Measurements from ENCODE around the gene TMEM167B.
A peak's percentile ranks its signal among the peaks of the same experiment; 100 is the strongest.

Gene TMEM167B

GRCh38 chr1:109080441-109081082 is 10.0 kb upstream of the TMEM167B start:
- Histone ChIP-seq H2AFZ (ENCODE audit: low read length) (peak overlapping the region; percentile 79), H3K27me3 (ENCODE audit: control insufficient read depth in 3 of 3, insufficient read depth in 3 of 3, low read depth in 1 of 3, low read length in 3 of 3) (no peaks in the 10 kb centered on the region), H4K91ac (ENCODE audit: low read depth, low read length, poor library complexity) (no peak overlapping the region), H2BK12ac (ENCODE audit: low read length) (no peak overlapping the region), H3K36me3 (replicated peaks in 1 of 2; ENCODE audit: control insufficient read depth in 2 of 2, insufficient read depth in 2 of 2, low read length in 2 of 2) (no peaks in the 10 kb centered on the region), H2BK120ac (ENCODE audit: low read depth, low read length) (no peak overlapping the region), H3K79me1 (ENCODE audit: low read depth, low read length) (no peaks in the 10 kb centered on the region), H3K4ac (ENCODE audit: low read length) (no peak overlapping the region), H3K9me3 (replicated peaks in 1 of 2; ENCODE audit: control insufficient read depth in 2 of 2, insufficient read depth in 1 of 2, low read depth in 1 of 2, low read length in 2 of 2) (no peaks in the 10 kb centered on the region), H3K4me2 (ENCODE audit: insufficient read depth, low read length, poor library complexity, severe bottlenecking) (no peak overlapping the region), H3K14ac (ENCODE audit: low read length) (no peak overlapping the region), H2AK5ac (ENCODE audit: low read depth, low read length) (no peak overlapping the region), H3K18ac (ENCODE audit: low read length) (no peak overlapping the region), H3K23ac (ENCODE audit: low read depth, low read length, poor library complexity) (no peak overlapping the region), H2BK5ac (ENCODE audit: low read length) (no peak overlapping the region), H3K9ac (ENCODE audit: low read depth, low read length, poor library complexity) (no peak overlapping the region), H3K4me3 (ENCODE audit: low read length in 2 of 2) (no peak overlapping the region), H4K8ac (ENCODE audit: low read depth, low read length) (no peak overlapping the region), H3K27ac (replicated peaks; ENCODE audit: low read length) (no peak overlapping the region), H3K4me1 (ENCODE audit: control insufficient read depth in 2 of 2, insufficient read depth in 1 of 2, low read depth in 1 of 2, low read length in 2 of 2) (peaks cover 0 to 13% of the 10 kb centered on the region in 2 donors), H2BK15ac (ENCODE audit: low read length) (no peak overlapping the region)
- no CpG with 5 or more reads among the region's 5 CpGs for WGBS, 2 donors (ENCODE audit: extremely low coverage in 2 of 2, insufficient read length in 2 of 2, insufficient replicate concordance in 1 of 2)
- DNase-seq (ENCODE audit: low spot score) = no peak

GRCh38 chr1:109083501-109083900 is 7.1 kb upstream of the TMEM167B start:
- H3K9me3 ChIP-seq (replicated peaks in 1 of 2; ENCODE audit: control insufficient read depth in 2 of 2, insufficient read depth in 1 of 2, low read depth in 1 of 2, low read length in 2 of 2) = no peaks in the 10 kb centered on the region
- H3K27ac ChIP-seq (replicated peaks; ENCODE audit: low read length) = no peak overlapping the region
- H3K27me3 ChIP-seq (ENCODE audit: control insufficient read depth in 3 of 3, insufficient read depth in 3 of 3, low read depth in 1 of 3, low read length in 3 of 3) = no peaks in the 10 kb centered on the region
- no peaks in the 10 kb centered on the region for H3K79me1 ChIP-seq (ENCODE audit: low read depth, low read length)
- no peak overlapping the region for H2AK5ac ChIP-seq (ENCODE audit: low read depth, low read length)
- no peak overlapping the region for H3K4me3 ChIP-seq (ENCODE audit: low read length in 2 of 2)
- H3K4ac ChIP-seq (ENCODE audit: low read length) = no peak overlapping the region
- H3K9ac ChIP-seq (ENCODE audit: low read depth, low read length, poor library complexity) = no peak overlapping the region
- no peak for DNase-seq (ENCODE audit: low spot score)
- H3K14ac ChIP-seq (ENCODE audit: low read length) = no peak overlapping the region
- H2BK15ac ChIP-seq (ENCODE audit: low read length) = no peak overlapping the region
- no peak overlapping the region for H2BK5ac ChIP-seq (ENCODE audit: low read length)
- no peak overlapping the region for H3K18ac ChIP-seq (ENCODE audit: low read length)
- no peak overlapping the region for H4K91ac ChIP-seq (ENCODE audit: low read depth, low read length, poor library complexity)
- H2BK12ac ChIP-seq (ENCODE audit: low read length) = no peak overlapping the region
- no peak overlapping the region for H2BK120ac ChIP-seq (ENCODE audit: low read depth, low read length)
- H3K4me2 ChIP-seq (ENCODE audit: insufficient read depth, low read length, poor library complexity, severe bottlenecking) = no peak overlapping the region
- no peak overlapping the region for H4K8ac ChIP-seq (ENCODE audit: low read depth, low read length)
- no peaks in the 10 kb centered on the region for H3K36me3 ChIP-seq (replicated peaks in 1 of 2; ENCODE audit: control insufficient read depth in 2 of 2, insufficient read depth in 2 of 2, low read length in 2 of 2)
- WGBS, 2 donors (ENCODE audit: extremely low coverage in 2 of 2, insufficient read length in 2 of 2, insufficient replicate concordance in 1 of 2) = no CpG with 5 or more reads among the region's 3 CpGs
- peaks cover 0 to 13% of the 10 kb centered on the region in 2 donors for H3K4me1 ChIP-seq (ENCODE audit: control insufficient read depth in 2 of 2, insufficient read depth in 1 of 2, low read depth in 1 of 2, low read length in 2 of 2)
- H2AFZ ChIP-seq (ENCODE audit: low read length) = peak overlapping the region; percentile 82
- H3K23ac ChIP-seq (ENCODE audit: low read depth, low read length, poor library complexity) = no peak overlapping the region

- H4K91ac ChIP-seq (ENCODE audit: low read depth, low read length, poor library complexity) = no peak overlapping the region
These were observed 6.6 kb upstream of the TMEM167B start for GRCh38 chr1:109083923-109084322.

GRCh38 chr1:109084563-109085517 is 5.7 kb upstream of the TMEM167B start:
- Histone ChIP-seq H3K9ac (ENCODE audit: low read depth, low read length, poor library complexity) (no peak overlapping the region), H2AK5ac (ENCODE audit: low read depth, low read length) (no peak overlapping the region), H4K91ac (ENCODE audit: low read depth, low read length, poor library complexity) (no peak overlapping the region), H4K8ac (ENCODE audit: low read depth, low read length) (no peak overlapping the region), H3K4ac (ENCODE audit: low read length) (no peak overlapping the region), H2AFZ (ENCODE audit: low read length) (peak overlapping the region; percentile 51), H3K27ac (replicated peaks; ENCODE audit: low read length) (no peak overlapping the region), H3K4me1 (ENCODE audit: control insufficient read depth in 2 of 2, insufficient read depth in 1 of 2, low read depth in 1 of 2, low read length in 2 of 2) (peaks cover 0 to 13% of the 10 kb centered on the region in 2 donors), H2BK120ac (ENCODE audit: low read depth, low read length) (no peak overlapping the region), H2BK12ac (ENCODE audit: low read length) (no peak overlapping the region), H3K23ac (ENCODE audit: low read depth, low read length, poor library complexity) (no peak overlapping the region), H2BK5ac (ENCODE audit: low read length) (no peak overlapping the region), H3K14ac (ENCODE audit: low read length) (no peak overlapping the region), H3K18ac (ENCODE audit: low read length) (no peak overlapping the region), H2BK15ac (ENCODE audit: low read length) (no peak overlapping the region), H3K79me1 (ENCODE audit: low read depth, low read length) (no peaks in the 10 kb centered on the region), H3K27me3 (ENCODE audit: control insufficient read depth in 3 of 3, insufficient read depth in 3 of 3, low read depth in 1 of 3, low read length in 3 of 3) (no peaks in the 10 kb centered on the region), H3K36me3 (replicated peaks in 1 of 2; ENCODE audit: control insufficient read depth in 2 of 2, insufficient read depth in 2 of 2, low read length in 2 of 2) (no peaks in the 10 kb centered on the region), H3K4me3 (ENCODE audit: low read length in 2 of 2) (no peak overlapping the region), H3K4me2 (ENCODE audit: insufficient read depth, low read length, poor library complexity, severe bottlenecking) (no peak overlapping the region), H3K9me3 (replicated peaks in 1 of 2; ENCODE audit: control insufficient read depth in 2 of 2, insufficient read depth in 1 of 2, low read depth in 1 of 2, low read length in 2 of 2) (peaks cover 0 to 5% of the 10 kb centered on the region in 2 donors)
- DNase-seq (ENCODE audit: low spot score) = no peak
- no CpG with 5 or more reads among the region's 13 CpGs for WGBS, 2 donors (ENCODE audit: extremely low coverage in 2 of 2, insufficient read length in 2 of 2, insufficient replicate concordance in 1 of 2)

More at GRCh38 chr1:109083923-109084322, 6.6 kb upstream of the TMEM167B start:
- Histone ChIP-seq H3K23ac (ENCODE audit: low read depth, low read length, poor library complexity) (no peak overlapping the region), H2BK120ac (ENCODE audit: low read depth, low read length) (no peak overlapping the region), H3K4ac (ENCODE audit: low read length) (no peak overlapping the region), H2BK5ac (ENCODE audit: low read length) (no peak overlapping the region), H3K9ac (ENCODE audit: low read depth, low read length, poor library complexity) (no peak overlapping the region), H3K4me3 (ENCODE audit: low read length in 2 of 2) (no peak overlapping the region), H2BK12ac (ENCODE audit: low read length) (no peak overlapping the region), H3K27ac (replicated peaks; ENCODE audit: low read length) (no peak overlapping the region), H3K79me1 (ENCODE audit: low read depth, low read length) (no peaks in the 10 kb centered on the region), H3K18ac (ENCODE audit: low read length) (no peak overlapping the region), H2AFZ (ENCODE audit: low read length) (peak overlapping the region; percentile 82), H3K36me3 (replicated peaks in 1 of 2; ENCODE audit: control insufficient read depth in 2 of 2, insufficient read depth in 2 of 2, low read length in 2 of 2) (no peaks in the 10 kb centered on the region), H3K9me3 (replicated peaks in 1 of 2; ENCODE audit: control insufficient read depth in 2 of 2, insufficient read depth in 1 of 2, low read depth in 1 of 2, low read length in 2 of 2) (no peaks in the 10 kb centered on the region), H3K27me3 (ENCODE audit: control insufficient read depth in 3 of 3, insufficient read depth in 3 of 3, low read depth in 1 of 3, low read length in 3 of 3) (no peaks in the 10 kb centered on the region), H3K14ac (ENCODE audit: low read length) (no peak overlapping the region), H2BK15ac (ENCODE audit: low read length) (no peak overlapping the region), H2AK5ac (ENCODE audit: low read depth, low read length) (no peak overlapping the region), H3K4me2 (ENCODE audit: insufficient read depth, low read length, poor library complexity, severe bottlenecking) (no peak overlapping the region), H3K4me1 (ENCODE audit: control insufficient read depth in 2 of 2, insufficient read depth in 1 of 2, low read depth in 1 of 2, low read length in 2 of 2) (peaks cover 0 to 13% of the 10 kb centered on the region in 2 donors), H4K8ac (ENCODE audit: low read depth, low read length) (no peak overlapping the region)
- WGBS, 2 donors (ENCODE audit: extremely low coverage in 2 of 2, insufficient read length in 2 of 2, insufficient replicate concordance in 1 of 2) = no CpG with 5 or more reads among the region's 1 CpG
- no peak for DNase-seq (ENCODE audit: low spot score)

Measured in neuronal stem cell (in vitro differentiated cells).